ENCODE data around the gene ENAH. TPM values are rescaled to one million over a fixed set of nuclear protein-coding genes. Genes with fewer than 3 reads are reported as not detected.
A peak's percentile ranks its signal among the peaks of the same experiment; 100 is the strongest.

Gene ENAH
- total and polyA plus RNA-seq, 9 donors, result 59.4 to 178 (median 149) TPM

DNA sequence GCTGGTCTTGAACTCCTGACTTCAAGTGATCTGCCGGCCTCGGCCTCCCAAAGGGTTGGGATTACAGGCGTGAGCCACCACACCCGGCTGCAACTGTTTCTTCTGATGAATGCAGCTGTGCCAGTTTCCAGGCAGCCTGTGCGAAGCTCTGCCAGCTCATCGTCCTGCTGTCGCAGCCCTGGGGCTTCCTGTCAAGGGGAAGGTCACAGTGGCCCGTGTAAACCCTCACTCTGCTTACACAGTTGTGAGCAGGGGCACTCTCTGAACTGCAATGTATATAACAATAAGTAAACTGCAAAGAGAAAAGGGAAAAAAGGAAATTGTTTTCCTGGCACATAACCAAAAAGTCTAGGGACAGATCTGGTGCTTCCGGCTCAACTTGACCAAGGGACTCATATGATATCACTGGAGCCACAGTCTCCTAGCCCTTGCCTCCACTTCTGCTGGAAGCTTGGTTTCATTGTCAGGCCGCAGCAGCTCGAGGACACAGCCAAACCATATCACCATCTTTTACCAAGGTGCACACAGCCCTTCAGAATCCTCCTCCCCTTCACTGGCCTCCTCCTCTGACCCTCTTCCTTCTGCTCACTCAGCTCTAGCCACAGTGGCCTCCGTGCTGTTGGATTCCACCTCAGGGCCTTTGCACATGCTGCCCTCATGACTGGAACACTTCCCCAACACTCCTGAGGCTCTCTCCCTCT lies 202.3 kb downstream of the ENAH start:
- 73% methylated on average over 7 of the region's 12 CpGs for WGBS (ENCODE audit: insufficient coverage)
- DNase-seq, result peak; percentile 57
- no peak overlapping the region for H3K27ac ChIP-seq (ENCODE audit: low read length)
- no peak overlapping the region for H3K4me3 ChIP-seq (ENCODE audit: low read length)
- H3K9me3 ChIP-seq (replicated peaks; ENCODE audit: control insufficient read depth, low read depth, low read length), result no peaks in the 10 kb centered on the region
- H3K36me3 ChIP-seq (ENCODE audit: control insufficient read depth, insufficient read depth, low read length), result no peaks in the 10 kb centered on the region
- peaks cover 28% of the 10 kb centered on the region for H3K4me1 ChIP-seq (ENCODE audit: control insufficient read depth, insufficient read depth, low read length)
- H3K27me3 ChIP-seq (ENCODE audit: control insufficient read depth, insufficient read depth, low read length), result no peaks in the 10 kb centered on the region

DNA sequence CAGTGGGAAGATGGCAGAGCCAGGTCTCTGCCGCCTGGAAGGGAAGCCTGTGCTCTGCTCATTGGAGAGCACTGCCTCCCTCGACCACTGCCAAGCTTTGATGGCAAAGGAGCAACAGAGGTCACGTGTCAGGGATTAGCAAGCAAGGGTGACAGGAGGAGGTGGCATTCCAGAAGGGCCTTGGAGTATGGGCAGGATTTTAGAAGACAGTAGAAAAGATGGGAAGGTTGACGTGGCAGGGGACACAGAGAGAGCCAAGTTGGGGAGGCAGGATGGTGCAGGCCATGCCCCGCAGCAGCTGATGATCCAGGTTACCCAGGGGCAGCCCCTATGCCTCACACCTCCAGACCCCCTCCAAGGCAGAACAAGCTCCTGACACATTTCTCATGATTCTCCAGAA lies 203.1 kb downstream of the ENAH start:
- H3K9me3 ChIP-seq (replicated peaks; ENCODE audit: control insufficient read depth, low read depth, low read length), result no peaks in the 10 kb centered on the region
- no peaks in the 10 kb centered on the region for H3K27me3 ChIP-seq (ENCODE audit: control insufficient read depth, insufficient read depth, low read length)
- H3K36me3 ChIP-seq (ENCODE audit: control insufficient read depth, insufficient read depth, low read length), result no peaks in the 10 kb centered on the region
- H3K27ac ChIP-seq (ENCODE audit: low read length), result no peak overlapping the region
- no peak for DNase-seq
- no peak overlapping the region for H3K4me3 ChIP-seq (ENCODE audit: low read length)
- 88% methylated on average over 4 of the region's 5 CpGs for WGBS (ENCODE audit: insufficient coverage)
- H3K4me1 ChIP-seq (ENCODE audit: control insufficient read depth, insufficient read depth, low read length), result peaks cover 35% of the 10 kb centered on the region

DNA sequence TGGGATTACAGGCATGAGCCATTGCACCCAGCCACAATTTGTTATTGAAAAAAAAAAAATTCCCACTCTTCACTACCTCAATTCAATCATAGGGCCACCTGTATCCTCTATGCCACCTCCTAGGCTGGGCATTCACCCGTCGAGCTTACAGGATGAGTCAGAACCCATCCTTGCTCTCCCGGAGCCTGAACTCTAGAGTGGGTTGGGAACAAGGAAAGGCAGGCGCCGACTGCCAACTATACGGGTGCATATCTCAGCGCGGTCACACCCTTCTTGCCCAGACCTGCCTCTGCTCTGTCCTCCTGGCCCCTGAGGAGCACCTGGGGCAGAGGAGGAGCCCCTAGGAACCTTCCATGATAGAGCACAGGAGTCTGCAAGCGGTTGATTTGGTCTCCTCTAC lies 203.7 kb downstream of the ENAH start:
- H3K27me3 ChIP-seq (ENCODE audit: control insufficient read depth, insufficient read depth, low read length), result no peaks in the 10 kb centered on the region
- no peak for DNase-seq
- H3K36me3 ChIP-seq (ENCODE audit: control insufficient read depth, insufficient read depth, low read length), result no peaks in the 10 kb centered on the region
- peaks cover 38% of the 10 kb centered on the region for H3K4me1 ChIP-seq (ENCODE audit: control insufficient read depth, insufficient read depth, low read length)
- WGBS (ENCODE audit: insufficient coverage), result 93% methylated on average over 4 of the region's 9 CpGs
- no peak overlapping the region for H3K27ac ChIP-seq (ENCODE audit: low read length)
- no peaks in the 10 kb centered on the region for H3K9me3 ChIP-seq (replicated peaks; ENCODE audit: control insufficient read depth, low read depth, low read length)
- H3K4me3 ChIP-seq (ENCODE audit: low read length), result no peak overlapping the region

DNA sequence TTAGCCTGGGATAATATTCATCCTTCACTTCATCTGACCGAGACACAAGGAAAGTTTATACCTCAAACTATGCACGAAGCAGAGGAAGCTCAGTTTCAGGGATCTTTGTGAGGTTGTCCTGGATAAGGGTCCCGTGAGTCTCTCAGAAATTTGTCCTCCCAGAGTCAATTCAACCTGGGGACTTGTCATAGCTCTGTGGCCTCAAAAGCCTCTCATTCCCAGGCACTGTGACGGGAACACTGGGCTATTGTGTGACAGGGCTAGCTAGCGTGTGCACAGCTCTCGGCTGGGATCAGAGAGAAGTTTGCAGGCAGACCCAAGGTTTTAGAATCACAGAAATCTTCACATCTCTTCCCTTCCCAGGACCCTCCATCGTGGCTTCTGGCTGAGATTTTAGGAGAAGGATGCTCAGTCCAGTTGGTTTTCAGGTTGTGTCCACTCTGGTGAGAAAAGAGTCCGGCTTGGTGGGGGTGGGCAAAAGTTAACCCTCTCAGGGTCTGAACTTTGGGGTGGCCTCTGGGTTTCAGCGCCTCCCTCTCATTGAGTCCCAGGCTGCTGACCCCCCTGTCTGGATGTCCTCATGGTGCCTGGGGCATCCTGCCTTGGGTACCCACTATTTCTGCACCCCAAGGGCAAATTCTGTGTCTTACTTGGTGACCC lies 204.6 kb downstream of the ENAH start:
- DNase-seq, result no peak
- Histone ChIP-seq H3K9me3 (replicated peaks; ENCODE audit: control insufficient read depth, low read depth, low read length) (no peaks in the 10 kb centered on the region), H3K27ac (ENCODE audit: low read length) (peak overlapping the region; percentile 74), H3K4me3 (ENCODE audit: low read length) (no peak overlapping the region), H3K27me3 (ENCODE audit: control insufficient read depth, insufficient read depth, low read length) (no peaks in the 10 kb centered on the region), H3K4me1 (ENCODE audit: control insufficient read depth, insufficient read depth, low read length) (peaks cover 38% of the 10 kb centered on the region), H3K36me3 (ENCODE audit: control insufficient read depth, insufficient read depth, low read length) (no peaks in the 10 kb centered on the region)
- WGBS (ENCODE audit: insufficient coverage), result 44% methylated on average over 5 of the region's 9 CpGs

DNA sequence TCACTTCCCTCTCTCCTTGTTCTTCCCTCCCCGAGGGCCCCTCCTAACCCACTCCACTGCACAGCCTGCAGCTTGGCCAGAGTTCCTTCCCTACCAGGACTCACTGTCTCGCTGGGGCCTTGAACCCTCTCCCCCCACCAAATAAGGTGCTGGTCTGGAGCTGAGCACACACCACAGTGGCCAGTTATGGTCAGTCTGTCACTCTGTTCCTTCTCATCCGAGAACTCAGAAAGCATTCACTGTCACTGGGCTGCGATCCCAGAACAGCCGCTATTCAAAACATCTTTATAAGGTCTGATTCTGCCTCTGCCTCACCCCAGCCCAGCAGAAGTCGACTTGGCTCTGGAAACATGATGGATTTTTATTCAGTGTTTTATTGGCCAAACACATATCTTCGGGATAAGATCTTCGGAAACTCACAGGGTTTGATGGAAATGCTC lies 205.3 kb downstream of the ENAH start:
- H3K9me3 ChIP-seq (replicated peaks; ENCODE audit: control insufficient read depth, low read depth, low read length), result no peaks in the 10 kb centered on the region
- no peaks in the 10 kb centered on the region for H3K27me3 ChIP-seq (ENCODE audit: control insufficient read depth, insufficient read depth, low read length)
- H3K4me3 ChIP-seq (ENCODE audit: low read length), result no peak overlapping the region
- peak overlapping the region; percentile 74 for H3K27ac ChIP-seq (ENCODE audit: low read length)
- H3K4me1 ChIP-seq (ENCODE audit: control insufficient read depth, insufficient read depth, low read length), result peaks cover 38% of the 10 kb centered on the region
- peak; percentile 85 for DNase-seq
- 9% methylated on average over 5 of the region's 8 CpGs for WGBS (ENCODE audit: insufficient coverage)
- no peaks in the 10 kb centered on the region for H3K36me3 ChIP-seq (ENCODE audit: control insufficient read depth, insufficient read depth, low read length)

DNA sequence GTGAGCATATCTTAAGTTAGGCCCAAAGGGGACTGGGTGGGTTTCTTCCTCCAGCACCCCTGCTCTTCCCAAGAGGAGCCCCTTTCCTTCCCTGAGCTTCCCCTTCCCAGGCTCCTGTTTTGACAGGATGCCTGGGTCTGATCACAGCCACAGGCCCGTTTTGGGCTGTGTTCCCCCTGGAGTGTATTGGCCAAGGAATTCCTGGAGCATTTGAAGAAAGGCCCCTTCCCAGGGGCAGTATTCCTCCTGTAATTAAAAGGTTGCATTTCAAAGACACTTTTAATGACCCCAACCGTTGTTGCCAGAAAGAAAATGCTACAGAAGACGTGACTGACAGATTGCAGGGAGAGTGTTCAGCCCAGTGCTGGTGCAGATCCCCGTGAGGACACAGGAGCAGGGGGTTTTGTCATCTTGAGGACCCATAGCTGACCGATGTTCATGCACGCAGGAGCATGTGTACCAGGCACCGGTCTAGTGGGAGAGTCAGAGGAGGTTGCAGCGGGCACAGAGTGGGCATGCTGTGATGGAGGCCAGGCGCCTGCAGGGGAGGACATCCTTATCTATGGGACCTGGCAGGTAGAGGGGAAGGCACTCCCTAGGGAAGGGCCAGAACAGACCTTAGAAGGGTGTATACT lies 205.8 kb downstream of the ENAH start:
- H3K4me3 ChIP-seq (ENCODE audit: low read length), result no peak overlapping the region
- H3K27ac ChIP-seq (ENCODE audit: low read length), result peak overlapping the region; percentile 74
- peaks cover 38% of the 10 kb centered on the region for H3K4me1 ChIP-seq (ENCODE audit: control insufficient read depth, insufficient read depth, low read length)
- no peak for DNase-seq
- 54% methylated on average over 7 of the region's 9 CpGs for WGBS (ENCODE audit: insufficient coverage)
- no peaks in the 10 kb centered on the region for H3K27me3 ChIP-seq (ENCODE audit: control insufficient read depth, insufficient read depth, low read length)
- no peaks in the 10 kb centered on the region for H3K36me3 ChIP-seq (ENCODE audit: control insufficient read depth, insufficient read depth, low read length)
- no peaks in the 10 kb centered on the region for H3K9me3 ChIP-seq (replicated peaks; ENCODE audit: control insufficient read depth, low read depth, low read length)

DNA sequence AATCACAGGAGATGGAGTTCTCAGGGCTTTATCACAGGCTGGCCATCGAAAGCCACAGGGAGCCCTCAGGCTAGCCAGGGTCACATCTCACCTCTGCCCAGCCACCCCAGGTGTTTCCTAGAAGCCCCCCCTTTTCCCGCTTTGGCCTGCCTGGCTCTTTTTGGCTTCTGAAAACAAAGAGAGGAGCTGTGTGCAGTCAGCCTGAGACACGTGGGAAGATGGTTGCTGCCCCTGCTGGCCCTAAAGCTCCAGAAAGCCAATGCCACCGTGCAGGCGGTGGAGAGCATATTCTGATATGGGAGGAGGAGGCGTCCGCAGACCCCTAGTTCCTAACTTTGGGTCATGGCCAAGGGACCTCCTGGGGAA lies 206.3 kb downstream of the ENAH start:
- Histone ChIP-seq H3K4me1 (ENCODE audit: control insufficient read depth, insufficient read depth, low read length) (peaks cover 38% of the 10 kb centered on the region), H3K36me3 (ENCODE audit: control insufficient read depth, insufficient read depth, low read length) (no peaks in the 10 kb centered on the region), H3K9me3 (replicated peaks; ENCODE audit: control insufficient read depth, low read depth, low read length) (no peaks in the 10 kb centered on the region), H3K27me3 (ENCODE audit: control insufficient read depth, insufficient read depth, low read length) (no peaks in the 10 kb centered on the region), H3K4me3 (ENCODE audit: low read length) (no peak overlapping the region), H3K27ac (ENCODE audit: low read length) (peak overlapping the region; percentile 73)
- WGBS (ENCODE audit: insufficient coverage), result 62% methylated on average over 5 of the region's 7 CpGs
- DNase-seq, result no peak

DNA sequence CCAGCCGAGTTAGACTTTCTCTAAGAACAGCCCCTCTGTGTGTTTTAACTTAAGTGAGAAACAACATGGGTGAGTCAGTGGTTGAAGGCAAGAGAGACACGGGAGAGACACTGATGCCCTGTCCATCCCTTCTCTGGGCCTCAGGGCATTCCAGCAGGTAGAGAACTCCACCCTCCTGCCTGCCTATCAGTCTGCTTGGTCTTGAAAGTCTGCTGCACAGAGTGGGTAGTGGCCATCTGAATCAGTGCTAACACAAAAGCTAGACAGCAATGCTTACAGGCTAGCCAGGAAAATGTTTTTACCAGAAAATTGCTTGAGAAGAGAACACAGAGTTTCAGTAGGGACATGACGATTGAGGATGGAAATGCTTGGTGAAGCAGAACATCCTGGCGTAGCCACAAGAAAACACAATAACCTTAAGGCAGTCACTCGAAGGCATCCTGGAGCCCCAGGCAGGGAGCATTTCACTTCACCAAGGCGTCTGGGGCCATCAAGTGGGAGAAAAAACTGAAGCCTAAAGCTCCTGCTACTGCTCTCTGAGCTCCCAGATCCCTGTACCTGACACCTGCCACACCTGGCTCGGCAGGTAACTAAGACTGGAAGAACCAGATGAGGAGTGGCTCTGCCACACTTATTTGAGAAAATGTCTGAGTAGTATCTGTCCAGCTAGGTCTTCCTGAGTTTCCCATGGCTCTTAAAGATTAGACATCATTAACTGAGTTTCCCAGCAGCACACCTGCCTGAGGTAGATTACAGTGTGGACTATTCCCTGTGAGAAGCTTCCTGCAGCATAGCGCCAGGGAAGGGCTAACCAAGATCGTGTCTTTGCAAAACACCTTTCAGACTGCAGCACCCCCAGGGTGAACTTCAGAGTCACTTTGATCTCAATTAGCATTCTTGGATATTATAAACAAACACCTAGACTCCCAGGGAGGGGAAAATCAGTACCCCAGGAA lies 207.0 kb downstream of the ENAH start:
- 35% methylated on average over 4 of the region's 9 CpGs for WGBS (ENCODE audit: insufficient coverage)
- peaks cover 38% of the 10 kb centered on the region for H3K4me1 ChIP-seq (ENCODE audit: control insufficient read depth, insufficient read depth, low read length)
- no peaks in the 10 kb centered on the region for H3K27me3 ChIP-seq (ENCODE audit: control insufficient read depth, insufficient read depth, low read length)
- DNase-seq, result peak; percentile 52
- H3K4me3 ChIP-seq (ENCODE audit: low read length), result no peak overlapping the region
- H3K36me3 ChIP-seq (ENCODE audit: control insufficient read depth, insufficient read depth, low read length), result no peaks in the 10 kb centered on the region
- no peaks in the 10 kb centered on the region for H3K9me3 ChIP-seq (replicated peaks; ENCODE audit: control insufficient read depth, low read depth, low read length)
- H3K27ac ChIP-seq (ENCODE audit: low read length), result peak overlapping the region; percentile 73

DNA sequence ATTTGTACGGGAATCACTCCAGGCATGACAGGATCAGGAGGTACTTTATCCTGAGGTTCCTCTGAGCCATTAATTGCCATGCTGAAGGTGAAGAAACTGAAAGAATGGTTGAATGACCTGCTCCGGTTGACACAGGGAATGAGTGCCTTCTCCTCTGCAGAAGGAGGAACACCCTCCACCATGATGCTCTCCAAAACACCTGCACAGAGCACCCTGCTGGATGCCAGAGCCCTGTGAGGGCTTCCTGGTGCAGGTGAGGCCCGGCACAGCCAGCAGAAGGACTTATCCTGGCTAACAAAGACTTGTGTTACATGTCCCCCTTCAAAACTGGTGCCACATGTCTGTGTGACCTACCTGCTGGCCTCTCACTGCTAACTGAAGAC lies 210.8 kb downstream of the ENAH start:
- Histone ChIP-seq H3K4me1 (ENCODE audit: control insufficient read depth, insufficient read depth, low read length) (peaks cover 23% of the 10 kb centered on the region), H3K27ac (ENCODE audit: low read length) (no peak overlapping the region), H3K36me3 (ENCODE audit: control insufficient read depth, insufficient read depth, low read length) (no peaks in the 10 kb centered on the region), H3K9me3 (replicated peaks; ENCODE audit: control insufficient read depth, low read depth, low read length) (no peaks in the 10 kb centered on the region), H3K4me3 (ENCODE audit: low read length) (no peak overlapping the region), H3K27me3 (ENCODE audit: control insufficient read depth, insufficient read depth, low read length) (no peaks in the 10 kb centered on the region)
- no peak for DNase-seq
- 33% methylated on average over 1 of the region's 3 CpGs for WGBS (ENCODE audit: insufficient coverage)

Measured in muscle of leg (tissue), 11 donors.